Activated CD4-positive, alpha-beta T cell treated with anti-CD3 and anti-CD28 coated beads for 48 hours (primary cell): ENCODE measurements around the gene KLHL40.

ENCODE experiments used
- DNase-seq: peaks from one replicate; pipeline ENCODE4 v3.0.0-alpha.2; 2020

The KLHL40 gene

DNA sequence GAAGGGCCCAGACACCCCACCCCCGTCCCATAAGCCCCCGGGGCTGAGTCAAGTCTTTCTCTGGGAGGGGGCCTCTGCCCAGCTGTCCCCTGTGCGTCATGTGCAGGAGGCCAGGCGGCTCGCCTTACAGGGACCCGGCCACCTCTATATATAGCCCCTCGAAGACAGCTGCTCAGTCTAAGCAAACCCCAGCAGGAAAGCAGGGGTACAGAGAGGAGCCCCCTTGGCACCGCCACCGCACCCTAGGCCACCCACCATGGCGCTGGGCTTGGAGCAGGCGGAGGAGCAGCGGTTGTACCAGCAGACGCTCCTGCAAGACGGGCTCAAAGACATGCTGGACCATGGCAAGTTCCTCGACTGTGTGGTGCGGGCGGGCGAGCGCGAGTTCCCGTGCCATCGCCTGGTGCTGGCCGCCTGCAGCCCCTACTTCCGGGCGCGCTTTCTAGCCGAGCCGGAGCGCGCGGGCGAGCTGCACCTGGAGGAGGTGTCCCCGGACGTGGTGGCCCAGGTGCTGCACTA lies at the start of gene KLHL40:
KLHL40 (plus strand) TSS at position 175 of the 519 bp plus-strand sequence; CDS start at position 257, 82 bp downstream.
- no peak for DNase-seq

GRCh38 chr3:42637001-42637400 lies 48.3 kb upstream of the KLHL40 start:
- no peak for DNase-seq

GRCh38 chr3:42638339-42638842 lies 46.9 kb upstream of the KLHL40 start:
- DNase-seq = peak; percentile 57

- DNase-seq = no peak
These were observed 46.1 kb upstream of the KLHL40 start for GRCh38 chr3:42639192-42639591.

DNA sequence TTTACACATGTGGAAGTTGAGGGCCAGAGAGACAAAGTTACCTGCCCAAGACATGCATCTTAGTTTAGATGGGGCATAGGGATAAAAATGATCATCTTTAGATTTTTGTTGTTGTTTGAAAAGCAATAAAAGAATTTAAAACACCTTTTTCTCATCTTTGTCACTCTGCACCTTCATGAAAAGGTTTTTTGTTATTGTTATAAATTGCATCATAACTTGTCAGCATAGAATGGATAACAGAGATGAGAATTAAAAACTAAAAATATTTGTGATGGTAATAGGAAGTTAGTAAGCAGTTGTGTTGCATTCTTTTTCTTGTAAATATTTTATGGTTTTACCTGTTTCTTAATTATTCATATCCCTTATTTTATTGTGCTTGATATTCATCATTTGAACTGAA lies 45.2 kb upstream of the KLHL40 start:
- no peak for DNase-seq

- no peak for DNase-seq
These were observed 44.5 kb upstream of the KLHL40 start for GRCh38 chr3:42640771-42641370.

DNA sequence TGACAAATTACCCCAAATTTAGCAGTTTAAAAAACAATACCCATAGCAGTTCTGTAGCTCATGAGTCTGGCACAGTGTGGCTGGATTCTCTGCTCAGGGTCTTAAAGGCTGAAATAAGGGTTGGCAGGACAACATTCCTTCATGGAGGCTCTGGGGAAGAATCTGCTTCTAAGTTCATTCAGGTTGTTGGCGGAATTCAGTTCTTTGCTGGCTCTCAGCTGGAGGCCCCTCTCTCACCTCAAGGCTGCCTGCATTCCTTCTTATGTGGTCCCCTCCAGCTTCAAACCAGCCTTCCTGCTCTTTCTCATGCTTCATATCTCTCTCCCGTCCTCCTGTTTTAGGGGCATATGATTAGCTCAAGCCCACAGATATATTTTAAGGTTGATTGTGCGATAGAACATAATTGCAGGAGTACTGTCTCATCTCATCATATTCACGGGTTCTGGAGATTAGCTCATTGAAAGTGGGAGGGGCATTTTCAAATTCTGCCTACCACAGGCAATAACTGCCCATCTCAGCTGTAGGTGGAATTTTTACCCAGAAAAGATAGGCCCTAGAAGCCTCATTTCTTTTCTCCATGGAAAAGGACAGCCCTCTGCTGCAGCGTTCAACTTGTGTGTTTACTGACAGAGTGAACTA lies 37.4 kb upstream of the KLHL40 start:
- no peak for DNase-seq

DNA sequence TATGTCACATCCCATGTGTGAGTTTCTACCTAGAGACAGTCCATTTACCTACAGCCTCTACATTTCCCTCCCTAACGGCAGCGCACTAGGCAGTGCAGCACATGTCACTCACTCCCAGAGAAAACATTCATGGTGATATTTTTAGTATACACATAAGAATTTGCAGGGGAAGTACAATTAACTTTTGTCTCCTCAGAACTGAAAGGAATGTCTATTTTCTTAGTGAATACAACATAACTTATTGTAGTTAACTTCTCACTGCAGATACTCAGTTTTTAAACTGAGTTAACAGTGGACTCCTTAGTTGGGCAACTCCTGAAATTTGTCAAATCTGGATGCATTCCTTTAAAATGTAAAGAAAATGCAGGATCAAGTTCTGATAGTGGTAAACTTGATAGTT lies 36.3 kb upstream of the KLHL40 start:
- no peak for DNase-seq

DNA sequence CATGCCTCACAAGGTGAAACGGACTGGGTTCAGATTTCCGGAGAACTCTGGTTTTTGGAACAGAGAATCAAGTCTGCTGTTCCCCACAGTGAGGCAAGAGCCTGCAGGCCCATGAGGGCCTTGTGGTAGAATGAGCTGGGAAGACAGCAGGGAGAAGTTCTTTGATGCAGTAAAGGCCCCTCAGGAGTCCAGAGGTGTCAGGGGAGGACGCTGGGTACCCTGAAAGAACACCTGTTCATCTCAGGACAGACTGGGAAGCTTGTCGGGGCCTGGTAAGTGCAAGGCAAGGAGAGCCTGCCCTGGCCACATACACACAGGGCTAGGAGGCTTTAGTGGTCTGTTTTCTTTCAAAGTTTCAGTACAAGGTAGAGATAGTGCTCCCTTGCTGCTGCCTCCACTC lies 35.6 kb upstream of the KLHL40 start:
- DNase-seq = no peak

- DNase-seq = no peak
These were observed 33.9 kb upstream of the KLHL40 start for GRCh38 chr3:42651248-42652091.

DNA sequence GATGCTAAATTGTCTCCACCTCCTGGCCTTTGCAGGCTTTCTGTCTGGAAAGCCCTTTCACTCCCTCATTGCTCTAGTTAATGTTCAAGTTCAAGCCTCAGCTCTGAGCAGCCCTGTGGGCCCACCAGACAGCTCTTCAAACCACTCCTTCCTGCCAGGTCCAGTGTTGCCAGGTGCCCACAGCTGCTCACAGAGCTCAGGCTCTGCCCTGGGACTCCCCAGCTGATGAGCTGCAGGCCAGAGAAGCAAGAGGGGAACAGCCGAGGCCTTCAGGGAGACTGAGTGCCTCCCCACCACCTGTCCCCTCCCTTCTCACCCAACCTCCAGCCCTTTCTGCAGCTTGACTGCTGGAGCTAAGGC lies 33.1 kb upstream of the KLHL40 start:
- DNase-seq = no peak

DNA sequence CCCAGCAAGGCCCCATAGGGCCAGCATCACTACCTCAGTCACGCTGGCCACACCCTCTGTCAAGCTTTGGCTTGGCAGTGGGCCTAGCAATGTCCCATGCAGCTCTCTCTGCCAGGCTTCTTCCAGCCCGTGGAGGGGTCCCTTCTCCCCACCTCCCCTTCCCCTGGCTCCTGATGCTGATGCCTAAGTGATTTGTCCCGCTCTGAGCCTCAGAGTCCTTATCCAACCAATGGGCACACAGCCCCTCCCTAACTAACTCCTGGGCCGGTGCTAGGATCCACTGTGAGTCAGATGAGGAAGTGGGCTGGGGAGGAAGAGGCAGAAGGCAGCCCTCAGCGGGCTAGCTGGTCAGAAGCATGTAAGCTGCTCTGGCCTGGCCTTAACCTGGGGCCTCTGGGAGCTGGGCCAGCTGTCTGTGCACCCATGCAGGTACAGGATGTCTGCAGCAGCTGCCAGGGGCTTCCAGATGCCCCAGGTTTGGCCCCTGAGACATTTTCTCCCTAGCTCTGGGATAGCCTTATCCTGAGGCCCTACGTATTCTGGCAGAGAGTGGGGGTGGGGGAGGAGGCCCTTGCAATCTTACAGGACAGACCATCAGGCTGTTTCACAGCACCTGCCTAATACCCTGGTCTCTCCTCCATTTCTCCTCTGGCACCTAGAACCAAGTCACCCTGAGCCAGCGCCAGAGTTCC lies 32.6 kb upstream of the KLHL40 start:
- no peak for DNase-seq

DNA sequence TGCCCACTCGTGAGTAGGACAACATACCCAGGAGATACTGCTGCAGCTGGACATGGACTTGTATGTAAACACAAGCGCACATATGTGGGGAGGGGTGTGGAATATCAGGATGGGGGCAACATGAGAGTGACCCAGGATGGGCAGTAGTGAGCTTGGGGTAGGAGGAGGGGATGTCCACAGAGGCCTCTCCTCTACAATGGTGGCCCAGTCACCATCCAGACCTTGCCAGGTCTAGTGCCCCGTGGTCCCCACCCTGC lies 32.1 kb upstream of the KLHL40 start:
- DNase-seq = no peak

GRCh38 chr3:42653560-42654330 lies 31.6 kb upstream of the KLHL40 start, which contains the start of gene ZBTB47:
Gene ZBTB47, plus strand, starts transcription at chr3:42653697. Its CDS starts 4,659 bp downstream, at chr3:42658356.
- no peak for DNase-seq

- DNase-seq = no peak
These were observed 30.8 kb upstream of the KLHL40 start for GRCh38 chr3:42654331-42655201.

- no peak for DNase-seq
These were observed 29.9 kb upstream of the KLHL40 start for GRCh38 chr3:42655331-42655888.

- no peak for DNase-seq
These were observed 29.2 kb upstream of the KLHL40 start for GRCh38 chr3:42655980-42656679.

DNA sequence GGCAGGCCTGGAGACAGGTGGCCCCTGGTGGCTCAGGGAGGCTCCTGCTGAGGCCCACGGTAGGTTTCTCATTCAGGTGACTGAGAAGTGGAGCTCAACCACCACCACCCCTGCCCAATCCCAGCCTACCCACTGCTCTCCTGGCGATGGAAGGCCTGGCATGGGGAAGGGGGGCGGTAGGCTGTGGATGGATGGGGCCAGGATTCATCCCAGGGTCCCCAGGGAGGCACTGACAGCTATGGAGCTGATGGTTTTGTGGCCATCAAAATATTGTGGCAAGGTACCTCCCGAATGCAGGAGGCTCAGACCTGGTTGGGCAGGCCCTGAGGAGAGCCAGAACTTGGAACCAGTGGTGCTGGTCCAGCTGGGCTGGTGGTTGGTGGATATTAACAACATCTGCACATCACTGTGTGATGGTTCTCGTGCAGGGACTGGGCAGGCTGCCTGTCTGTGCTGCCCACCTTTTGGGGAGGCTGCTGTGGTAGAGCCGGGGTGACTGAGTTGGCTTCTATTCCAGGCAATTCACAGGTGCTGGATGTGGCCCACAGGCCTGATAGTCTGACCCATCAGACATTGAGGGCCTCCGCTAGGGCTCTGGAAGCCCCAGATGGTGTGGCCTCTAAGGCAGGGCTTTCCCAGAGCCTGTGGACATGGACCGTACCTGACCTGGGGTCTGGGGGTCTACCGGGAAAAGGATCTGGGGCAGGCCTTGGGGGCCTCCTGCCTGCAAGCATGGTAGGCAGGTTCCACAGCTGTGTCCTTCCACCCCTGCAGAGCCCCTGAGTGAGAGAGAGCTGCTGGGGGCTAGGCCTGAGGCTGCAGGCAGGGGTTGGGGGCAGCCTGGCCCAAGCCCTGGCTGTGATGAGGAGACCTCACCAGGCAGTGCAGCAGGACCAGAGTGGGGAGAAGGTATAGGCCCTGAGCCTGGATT lies 28.4 kb upstream of the KLHL40 start:
- no peak for DNase-seq

DNA sequence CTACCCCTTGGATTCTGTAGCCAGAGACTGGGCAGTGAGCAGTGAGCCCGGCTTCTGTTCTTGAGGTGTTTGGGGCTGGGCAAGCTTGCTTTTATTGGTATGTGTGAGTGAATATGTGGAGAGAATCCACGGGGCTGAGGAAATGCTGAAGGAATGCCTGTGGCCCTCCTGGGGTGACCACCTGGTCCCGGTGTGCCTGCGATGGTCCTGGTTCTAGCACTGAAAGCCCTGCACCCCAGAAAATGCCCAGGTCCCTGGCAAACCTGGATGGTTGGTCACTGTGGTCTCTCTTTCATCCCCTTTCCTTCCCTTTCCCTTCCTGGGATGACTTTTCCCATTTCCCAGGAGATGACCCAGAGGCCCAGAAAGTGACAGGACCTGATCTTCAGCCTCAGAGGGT lies 27.7 kb upstream of the KLHL40 start:
- DNase-seq = no peak
